GM19324 (cell line): ENCODE results near the gene SOX5.

Experiments used
- ATAC-seq: cut with Tn5 transposase; IDR thresholded peaks from one replicate; pipeline ENCODE4 v1.9.1; 2021; ENCODE audit warnings: mild to moderate bottlenecking, moderate library complexity; ENCODE audit not compliant: unreplicated experiment, low FRiP score

Gene SOX5

DNA sequence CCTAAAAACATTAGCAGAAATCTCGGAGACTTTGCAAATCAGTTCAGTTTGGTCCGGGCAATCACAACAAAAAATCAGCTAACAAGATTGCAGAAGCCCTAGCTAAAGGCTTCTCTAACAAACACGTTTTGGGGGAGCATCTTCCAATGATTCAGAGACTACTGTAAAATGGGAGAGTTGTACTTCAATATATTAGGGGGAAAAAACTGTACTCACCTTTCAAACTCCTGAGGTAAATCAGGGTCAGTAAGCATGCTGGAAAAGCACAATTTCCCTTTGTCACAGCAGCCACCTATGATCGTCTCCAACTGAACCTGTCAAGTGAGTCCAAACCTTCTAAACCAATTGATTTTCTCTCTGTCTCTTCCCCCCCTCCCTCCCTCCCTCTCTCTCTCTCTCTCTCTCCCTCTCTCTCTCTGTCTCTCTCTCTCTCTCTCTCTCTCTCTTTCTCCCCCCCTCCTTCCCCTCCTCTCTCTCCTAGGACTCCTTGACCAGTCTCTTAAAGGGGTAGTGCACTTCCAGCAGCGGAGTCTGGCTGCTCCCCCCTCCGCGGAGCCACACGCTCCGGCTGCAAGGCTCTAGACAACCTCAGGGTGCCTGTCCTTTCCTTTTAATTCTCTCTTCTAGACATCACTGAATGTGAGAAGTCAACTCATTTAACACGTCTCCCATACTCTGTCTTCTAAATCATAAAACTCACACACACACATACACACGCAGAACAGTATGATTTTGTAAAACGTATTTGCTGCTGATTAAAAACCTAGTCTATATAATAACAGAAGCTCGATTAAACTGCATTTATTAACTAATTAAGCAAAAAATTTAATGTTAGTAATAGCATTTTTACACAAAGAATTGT is at the start of gene SOX5:
TSS of gene SOX5 (minus strand) at position 323 of the 862 bp plus-strand sequence. CDS start at position 254, 69 bp downstream.
- ATAC-seq = no peak

DNA sequence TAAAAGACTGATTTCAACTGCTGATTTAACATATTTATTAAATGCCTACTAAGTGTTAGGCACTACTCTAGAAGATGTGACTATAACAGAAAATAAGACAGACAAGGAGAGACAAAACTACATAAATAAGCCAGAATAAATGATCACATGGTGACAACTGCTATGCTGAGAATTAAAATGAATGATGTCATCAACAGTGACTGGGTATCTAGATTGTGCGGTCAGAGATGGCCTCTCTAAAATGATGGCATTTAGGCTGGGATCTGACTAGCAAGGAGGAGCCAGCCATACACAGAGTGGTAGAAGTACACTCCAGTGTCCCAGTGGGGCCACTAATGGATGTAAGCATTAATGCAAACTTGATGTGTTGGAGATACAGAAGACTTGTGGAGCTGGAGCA is 37.6 kb upstream of the SOX5 start:
- ATAC-seq = no peak

- no peak for ATAC-seq
These were observed 31.4 kb upstream of the SOX5 start for GRCh38 chr12:23980826-23981225.

- ATAC-seq = no peak
These were observed 15.3 kb upstream of the SOX5 start for GRCh38 chr12:23964812-23965211.

GRCh38 chr12:23959826-23960225 is 10.4 kb upstream of the SOX5 start:
- ATAC-seq = no peak

GRCh38 chr12:23954332-23954731 is 4.9 kb upstream of the SOX5 start:
- ATAC-seq = no peak

DNA sequence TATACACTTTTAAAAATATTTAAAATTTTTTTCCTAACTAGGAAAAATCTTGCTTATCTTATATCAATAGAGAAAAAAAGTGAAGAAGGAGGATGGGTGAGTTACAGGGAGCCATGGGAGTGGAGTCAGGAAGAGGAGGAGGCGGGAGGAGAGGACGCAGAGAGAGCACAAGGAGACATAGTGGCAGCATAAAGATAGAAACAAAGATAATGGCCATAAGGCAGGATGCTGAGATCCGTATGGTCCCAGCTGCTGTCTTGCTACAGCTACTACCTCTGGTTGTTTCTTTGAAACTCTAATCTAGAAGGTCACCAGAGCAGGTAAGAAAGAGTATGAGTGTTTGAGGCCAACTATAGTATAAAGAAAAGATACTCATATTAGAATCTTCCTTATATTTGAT is 2.6 kb upstream of the SOX5 start:
- ATAC-seq = no peak

GRCh38 chr12:23950775-23951451 is 1.4 kb upstream of the SOX5 start:
- no peak for ATAC-seq

DNA sequence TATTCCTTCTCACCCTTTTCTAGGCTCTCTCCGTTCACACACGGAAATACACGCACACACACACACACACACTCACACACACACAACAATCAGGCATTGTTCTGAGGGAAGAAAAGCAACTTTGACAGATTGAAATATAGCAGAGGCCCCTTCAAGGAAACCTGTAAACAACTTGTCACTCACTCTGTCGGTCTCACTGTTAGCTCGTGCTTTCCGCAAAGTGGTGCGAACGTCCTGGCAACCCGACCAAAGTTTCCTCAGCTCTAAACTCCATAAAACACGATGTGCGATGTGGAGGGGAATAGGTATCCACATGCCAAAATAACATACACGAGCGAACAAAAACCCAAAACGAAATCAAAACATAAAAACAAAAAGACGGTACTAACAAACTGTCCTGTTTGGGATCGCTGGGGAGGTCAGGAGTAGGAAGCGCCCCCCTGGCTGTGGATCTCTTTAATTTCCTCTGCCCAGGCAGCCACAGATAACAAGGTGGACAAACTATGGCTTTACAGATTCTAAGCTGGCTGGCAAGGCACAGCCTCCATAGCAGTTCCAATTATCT is 822 bp upstream of the SOX5 start:
- no peak for ATAC-seq

GRCh38 chr12:23948291-23948690 is 1.2 kb downstream of the SOX5 start:
- no peak for ATAC-seq

- ATAC-seq = no peak
These were observed 2.1 kb downstream of the SOX5 start for GRCh38 chr12:23947395-23947794.

DNA sequence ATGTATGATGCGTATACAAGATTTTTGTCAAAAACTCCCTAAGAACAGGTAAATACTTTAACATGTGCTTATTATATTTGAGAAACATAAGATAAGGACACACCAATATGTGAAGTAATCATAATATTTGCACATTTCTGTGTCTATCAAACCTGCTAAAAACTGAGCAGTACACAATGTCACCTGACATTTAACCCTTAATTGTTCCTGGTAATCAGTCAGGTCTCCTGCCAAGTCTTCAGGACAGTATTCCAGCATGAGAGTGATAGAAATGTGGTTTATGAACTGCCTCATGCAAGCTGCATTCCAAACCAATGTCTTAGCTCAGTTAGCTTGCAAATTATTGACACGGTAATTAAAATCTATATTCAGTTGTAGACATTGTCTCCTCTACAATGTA is 4.2 kb downstream of the SOX5 start:
- no peak for ATAC-seq

- ATAC-seq = no peak
These were observed 5.4 kb downstream of the SOX5 start for GRCh38 chr12:23944067-23944466.

- ATAC-seq = no peak
These were observed 6.6 kb downstream of the SOX5 start for GRCh38 chr12:23942841-23943240.

DNA sequence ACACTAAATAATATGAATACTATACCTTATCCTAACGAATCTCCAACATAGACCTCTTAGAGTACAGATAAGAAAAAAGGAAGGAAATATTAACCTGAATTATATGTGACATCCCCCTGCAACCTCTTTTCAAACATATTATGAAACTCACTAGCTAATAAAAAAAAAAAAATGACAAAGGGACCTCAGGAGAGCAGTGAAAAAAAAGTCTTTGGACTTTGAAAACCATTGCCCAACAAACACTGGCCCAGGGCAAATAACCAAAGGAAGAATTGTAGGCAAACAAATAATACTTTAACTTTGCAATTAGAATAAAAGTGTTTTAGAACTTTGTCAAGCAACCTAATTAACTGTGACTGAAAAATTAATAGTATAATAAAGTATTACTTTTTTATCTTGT is 7.7 kb downstream of the SOX5 start:
- no peak for ATAC-seq

DNA sequence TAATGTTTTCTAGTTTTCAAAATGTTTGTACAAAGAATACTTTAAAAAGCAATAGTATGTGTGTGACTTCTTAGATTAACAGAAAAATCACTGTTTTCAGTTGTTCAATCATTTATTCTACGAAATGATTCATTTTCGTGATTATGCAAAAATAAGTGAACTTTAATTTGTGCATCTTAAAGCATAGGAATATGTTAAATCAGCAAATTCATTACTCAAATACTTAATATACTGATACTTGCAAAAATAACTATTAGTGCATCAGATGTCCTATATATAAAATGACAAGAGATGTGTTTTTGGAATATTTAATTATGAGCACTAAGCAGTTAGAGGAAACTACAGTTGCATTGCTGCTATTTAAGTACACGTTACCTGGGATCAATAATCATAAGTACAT is 11.0 kb downstream of the SOX5 start:
- ATAC-seq = no peak

DNA sequence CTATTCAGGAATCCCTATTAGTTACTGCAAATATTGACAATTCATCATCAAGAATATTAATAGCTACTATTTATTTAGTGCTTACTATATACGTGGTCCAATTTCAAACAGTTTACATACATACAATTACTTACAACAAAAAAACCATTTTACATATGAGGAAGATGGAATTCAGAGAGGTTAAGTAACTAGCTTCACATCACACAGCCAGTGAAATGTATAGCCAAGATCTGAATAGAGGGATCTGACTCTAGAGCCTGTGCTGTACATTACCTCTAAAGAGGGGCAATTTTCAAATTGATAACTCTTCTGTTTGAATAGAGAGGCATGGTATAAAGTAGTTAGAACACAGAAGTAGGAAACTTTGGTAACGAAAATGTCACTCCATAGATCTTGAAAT is 18.3 kb downstream of the SOX5 start:
- no peak for ATAC-seq

DNA sequence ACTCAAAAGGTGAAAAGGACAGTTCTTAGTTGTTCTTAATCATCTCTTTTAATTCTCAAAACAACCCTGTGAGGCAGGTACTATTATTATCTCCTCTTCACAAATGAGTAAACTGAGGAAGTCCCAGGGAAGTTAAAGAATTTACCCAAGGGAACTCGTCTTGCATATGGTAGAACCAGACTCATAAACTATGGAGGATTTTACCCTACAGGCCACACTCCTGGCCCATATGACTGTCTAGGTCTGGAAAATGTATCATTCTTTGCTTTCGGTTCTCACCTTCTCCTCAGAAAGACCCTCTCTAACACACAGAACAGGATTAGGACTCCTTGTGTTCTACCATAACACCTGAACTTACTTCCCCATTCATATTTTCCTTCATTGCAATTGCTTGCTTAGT is 18.9 kb downstream of the SOX5 start:
- ATAC-seq = no peak

DNA sequence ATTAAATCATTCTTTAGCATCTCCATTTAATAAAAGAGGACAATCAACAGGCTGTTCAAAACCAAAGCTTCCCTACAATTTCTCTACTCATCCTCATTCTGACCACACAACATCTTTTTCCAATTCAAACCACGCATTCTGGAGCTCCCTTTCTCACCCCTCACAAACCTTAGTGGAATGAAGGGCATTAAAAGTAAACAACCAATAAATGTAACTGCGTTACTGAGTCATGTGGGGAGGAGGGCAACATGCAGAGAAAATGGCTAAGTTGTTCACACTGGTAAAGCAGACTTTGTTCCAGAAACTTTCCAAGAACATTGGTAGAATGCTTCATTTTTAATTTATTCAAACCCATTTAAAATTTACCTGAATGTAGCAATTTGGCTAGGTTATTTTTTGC is 19.6 kb downstream of the SOX5 start:
- no peak for ATAC-seq

- no peak for ATAC-seq
These were observed 21.6 kb downstream of the SOX5 start for GRCh38 chr12:23927907-23928306.

- ATAC-seq = peak; percentile 86
These were observed 28.2 kb downstream of the SOX5 start for GRCh38 chr12:23921099-23921856.
